Lung (tissue), 12 donors: ENCODE data around the gene KCNJ14. TPM values are rescaled to one million over a fixed set of nuclear protein-coding genes. Genes with fewer than 3 reads are reported as not detected.

ENCODE experiments used
- ATAC-seq: fragments of 200-7000 bp; cut with Tn5 transposase; one replicate; pipeline ENCODE4 v1.9.1; 2020; ENCODE audit warnings: moderate number of reproducible peaks; ENCODE audit not compliant: insufficient read depth, low FRiP score
- DNase-seq, 3 donors: peaks; one replicate each; pipeline ENCODE4 v3.0.0-alpha.2; 2013 to 2017
- H3K27ac ChIP-seq, 2 donors: one replicate each; pipeline ENCODE4 v1.5.1; 2013; ENCODE audit warnings: mild to moderate bottlenecking in 2 of 2, moderate library complexity in 2 of 2, control low read depth in 1 of 2, inconsistent platforms in 1 of 2, low read depth in 1 of 2, low read length in 1 of 2
- H3K27me3 ChIP-seq, 3 donors: one replicate each; pipeline ENCODE4 v1.5.1; 2013; ENCODE audit warnings: low read length in 2 of 3; ENCODE audit not compliant: control insufficient read depth in 3 of 3, insufficient read depth in 3 of 3
- H3K36me3 ChIP-seq, 4 donors: one replicate each; pipeline ENCODE4 v1.5.1; 2013; ENCODE audit warnings: low read length in 4 of 4, mild to moderate bottlenecking in 1 of 4, moderate library complexity in 1 of 4; ENCODE audit not compliant: control insufficient read depth in 4 of 4, insufficient read depth in 4 of 4
- H3K4me1 ChIP-seq, 5 donors: one replicate each; pipeline ENCODE4 v1.5.1; 2013; ENCODE audit warnings: low read length in 5 of 5, mild to moderate bottlenecking in 2 of 5, moderate library complexity in 1 of 5; ENCODE audit not compliant: control insufficient read depth in 5 of 5, insufficient read depth in 5 of 5
- H3K4me3 ChIP-seq: one replicate; pipeline ENCODE4 v1.5.1; 2013; ENCODE audit warnings: mild to moderate bottlenecking, control low read depth, moderate library complexity
- H3K9ac ChIP-seq, 2 donors: one replicate each; pipeline ENCODE4 v1.5.1; 2013; ENCODE audit warnings: low read length in 2 of 2, control low read depth in 1 of 2; ENCODE audit not compliant: insufficient read depth in 1 of 2
- H3K9me3 ChIP-seq, 4 donors: one replicate each; pipeline ENCODE4 v1.5.1; 2013; ENCODE audit warnings: low read length in 3 of 4, mild to moderate bottlenecking in 1 of 4, moderate library complexity in 1 of 4; ENCODE audit not compliant: control insufficient read depth in 4 of 4, insufficient read depth in 3 of 4
- CTCF ChIP-seq: IDR thresholded peaks from 2 replicates; pipeline ENCODE4 v1.5.1; 2012; ENCODE audit warnings: mild to moderate bottlenecking; ENCODE audit errors: control extremely low read depth, extremely low read depth
- WGBS, 2 donors: extraction: QIAGEN DNeasy Blood & Tissue Kit; methylation state at CpG; one replicate each; pipeline ENCODE4 v1.1.7; 2013; 5-methylcytosine and 5-hydroxymethylcytosine counted together
- polyA plus RNA-seq, 2 donors: library from polyadenylated mRNA; stranded (reverse); fragments of 200-250 nt; gene quantifications; one replicate each; pipeline ENCODE4 v1.2.1, GENCODE V29; 2013
- total RNA-seq, 2 donors: library from RNA; depleted of rRNA in 1 of 2; stranded (reverse); fragments of >200 nt in 1 of 2; gene quantifications; one replicate each; pipeline ENCODE4 v1.2.1, GENCODE V29; 2014 to 2021
- donor health status: control.
- donor health status: control.
- donor health status: Bipolar disorder and iron deficiency.
- donor health status: healthy.
- donor health status: DM: yes; HTN: yes; CAD: no.

The KCNJ14 gene
- total and polyA plus RNA-seq, 4 donors = 0.21 to 0.83 (median 0.59) TPM

- WGBS, 2 donors = 62 to 82% methylated on average over 6 of the region's 6 CpGs
- no peak overlapping the region for H3K27ac ChIP-seq
- peaks cover 0 to 5% (median 0%) of the 10 kb centered on the region in 5 donors for H3K4me1 ChIP-seq
- no peaks in the 10 kb centered on the region for H3K9me3 ChIP-seq
- no peaks in the 10 kb centered on the region for H3K36me3 ChIP-seq
- TF ChIP-seq CTCF = no peak
- no peak overlapping the region for H3K4me3 ChIP-seq
- no peak for ATAC-seq
- DNase-seq = no peak
- no peak overlapping the region for H3K9ac ChIP-seq
- peaks cover 0 to 6% (median 0%) of the 10 kb centered on the region in 3 donors for H3K27me3 ChIP-seq
Measured at GRCh38 chr19:48418317-48419064, 36.9 kb upstream of the KCNJ14 start.

GRCh38 chr19:48419158-48419920 is 36.0 kb upstream of the KCNJ14 start:
- no peaks in the 10 kb centered on the region for H3K9me3 ChIP-seq
- no peak overlapping the region for H3K27ac ChIP-seq
- ATAC-seq = no peak
- WGBS, 2 donors = 60% methylated on average over 31 of the region's 31 CpGs
- DNase-seq = peak in 1 of 3 donors; percentile 43
- peaks cover 0 to 5% (median 0%) of the 10 kb centered on the region in 5 donors for H3K4me1 ChIP-seq
- TF ChIP-seq CTCF = no peak
- H3K4me3 ChIP-seq = no peak overlapping the region
- no peak overlapping the region for H3K9ac ChIP-seq
- no peaks in the 10 kb centered on the region for H3K36me3 ChIP-seq
- H3K27me3 ChIP-seq = peaks cover 0 to 6% (median 0%) of the 10 kb centered on the region in 3 donors

GRCh38 chr19:48421548-48421947 is 33.8 kb upstream of the KCNJ14 start:
- no peak for DNase-seq
- Histone ChIP-seq H3K9me3 (no peaks in the 10 kb centered on the region), H3K4me1 (no peaks in the 10 kb centered on the region), H3K9ac (no peak overlapping the region), H3K4me3 (no peak overlapping the region), H3K27me3 (no peaks in the 10 kb centered on the region), H3K36me3 (no peaks in the 10 kb centered on the region), H3K27ac (no peak overlapping the region)
- TF ChIP-seq CTCF = no peak
- 72 to 86% methylated on average over 16 of the region's 16 CpGs for WGBS, 2 donors
- ATAC-seq = no peak
